ENCODE measurements around the gene PLOD3.

- no peak for TF ChIP-seq CTCF (IDR thresholded peaks at IDR 0.05)
- TF ChIP-seq POLR2A (IDR thresholded peaks at IDR 0.05) = no peak
Observed at GRCh38 chr7:101220295-101220694, 2.9 kb upstream of the PLOD3 start.
